Activated CD8-positive, alpha-beta memory T cell treated with anti-CD3 and anti-CD28 coated beads, Interleukin-2, amount 50 U/mL, for 24 hours (primary cell): ENCODE data around the gene IL17RE.

Source experiments
- DNase-seq: peaks from one replicate; pipeline ENCODE4 v3.0.0-alpha.2; 2020; ENCODE audit errors: extremely low read depth

Gene IL17RE

GRCh38 chr3:9903238-9903624, 583 bp downstream of the IL17RE start:
- no peak for DNase-seq

DNA sequence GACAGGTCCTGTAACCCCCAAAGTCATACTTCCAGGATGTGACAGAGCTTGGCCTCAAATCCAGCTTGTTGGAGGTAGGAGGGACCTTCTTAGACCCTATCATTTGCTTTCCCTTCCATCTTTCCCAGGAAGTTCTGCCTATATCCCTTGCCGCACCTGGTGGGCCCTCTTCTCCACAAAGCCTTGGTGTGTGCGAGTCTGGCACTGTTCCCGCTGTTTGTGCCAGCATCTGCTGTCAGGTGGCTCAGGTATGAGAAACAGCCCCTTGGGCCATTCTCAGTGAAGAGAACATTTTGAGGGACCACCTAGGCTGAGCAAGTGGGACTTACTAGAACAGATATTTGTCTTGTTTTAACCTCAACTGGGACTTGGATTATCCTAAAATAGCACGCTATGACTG, 1.3 kb downstream of the IL17RE start:
- DNase-seq, result no peak

GRCh38 chr3:9906480-9906879, 3.8 kb downstream of the IL17RE start:
- DNase-seq, result no peak

DNA sequence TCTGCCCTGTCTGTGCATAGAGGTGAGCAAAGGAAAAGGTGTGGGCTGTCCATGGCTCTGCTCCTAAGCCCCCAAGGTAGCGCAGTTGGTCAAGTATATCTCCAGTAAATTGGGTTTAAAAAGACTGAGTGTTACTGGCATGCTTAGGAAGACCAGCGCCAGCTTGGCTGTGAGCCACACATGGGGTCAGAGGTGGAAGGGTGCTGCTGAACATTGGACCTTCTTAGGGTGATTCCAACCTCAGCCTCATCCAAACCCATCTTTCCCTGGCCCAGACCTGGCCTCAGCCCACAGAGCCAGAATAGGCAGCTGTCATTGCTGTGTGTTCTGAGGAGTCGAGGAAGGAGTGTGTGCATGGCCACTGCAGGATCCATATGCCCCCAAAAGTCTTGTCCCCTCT, 5.6 kb downstream of the IL17RE start:
- DNase-seq, result no peak

GRCh38 chr3:9909221-9910013, 6.8 kb downstream of the IL17RE start:
- no peak for DNase-seq

DNA sequence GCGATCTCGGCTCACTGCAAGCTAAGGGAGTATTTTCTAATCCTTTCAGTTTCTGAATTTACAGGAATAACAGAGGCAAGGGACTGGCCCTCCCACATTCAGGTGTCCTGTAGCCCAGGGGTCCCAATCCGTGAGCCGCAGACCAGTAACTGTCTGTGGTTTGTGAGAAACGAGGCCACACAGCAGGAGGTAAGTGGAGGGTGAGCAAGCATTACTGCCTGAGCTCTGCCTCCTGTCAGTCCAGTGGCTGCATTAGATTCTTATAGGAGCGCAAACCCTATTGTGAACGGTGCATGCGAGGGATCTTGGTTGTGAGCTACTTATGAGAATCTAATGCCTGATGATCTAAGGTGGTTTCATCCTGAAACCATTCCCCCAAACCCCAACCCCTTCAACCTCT, 9.2 kb downstream of the IL17RE start:
- DNase-seq, result no peak

DNA sequence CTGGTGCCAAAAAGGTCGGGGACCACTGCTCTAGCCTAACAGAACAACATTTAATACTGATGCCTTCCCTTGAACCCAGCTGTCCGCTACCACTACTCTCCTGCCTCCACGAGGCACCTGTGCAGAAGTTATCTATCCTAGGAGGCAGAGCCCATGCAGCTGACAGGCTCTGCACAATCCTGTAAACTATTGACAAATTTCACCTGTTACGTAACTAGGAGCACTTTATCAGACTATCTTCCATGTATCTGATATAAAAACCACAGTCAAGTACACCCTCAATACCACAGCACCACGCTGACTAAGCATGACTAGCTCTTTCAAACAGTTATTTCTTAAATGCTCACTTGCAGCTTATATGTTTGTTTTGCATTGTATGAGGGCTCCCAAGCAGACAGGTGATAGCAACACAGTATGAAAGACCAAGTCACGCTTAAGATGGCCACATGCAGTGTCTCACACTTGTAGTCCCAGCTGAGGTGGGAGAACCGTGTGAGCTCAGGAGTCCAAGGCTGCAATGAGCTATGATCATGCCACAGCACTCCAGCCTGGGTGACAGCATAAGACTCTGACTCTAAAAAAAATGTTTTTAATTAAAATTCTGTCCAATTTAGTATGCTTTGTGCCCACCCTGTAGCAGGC, 9.8 kb downstream of the IL17RE start:
- DNase-seq, result no peak

- DNase-seq, result no peak
Observed at GRCh38 chr3:9913601-9914000, 11.0 kb downstream of the IL17RE start.

DNA sequence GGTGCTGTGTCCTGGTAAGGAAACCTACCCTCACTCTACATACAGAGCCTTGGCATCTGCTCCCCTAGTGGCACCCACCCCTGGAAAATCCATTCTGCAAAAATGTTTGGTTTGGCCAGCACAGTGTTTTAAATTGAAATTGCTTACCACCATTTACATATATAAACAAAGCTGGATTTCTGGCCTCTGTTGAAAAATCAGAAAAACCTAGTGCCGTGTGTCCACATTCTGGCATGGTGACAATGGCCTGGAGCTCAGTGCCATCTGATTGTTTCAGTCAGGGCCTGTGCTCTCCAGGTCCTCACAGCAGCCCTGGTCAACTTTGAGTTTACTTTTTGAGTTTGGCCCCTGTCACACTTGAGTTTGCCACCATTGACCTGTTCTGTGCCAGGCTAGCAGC, 11.4 kb downstream of the IL17RE start:
- no peak for DNase-seq

DNA sequence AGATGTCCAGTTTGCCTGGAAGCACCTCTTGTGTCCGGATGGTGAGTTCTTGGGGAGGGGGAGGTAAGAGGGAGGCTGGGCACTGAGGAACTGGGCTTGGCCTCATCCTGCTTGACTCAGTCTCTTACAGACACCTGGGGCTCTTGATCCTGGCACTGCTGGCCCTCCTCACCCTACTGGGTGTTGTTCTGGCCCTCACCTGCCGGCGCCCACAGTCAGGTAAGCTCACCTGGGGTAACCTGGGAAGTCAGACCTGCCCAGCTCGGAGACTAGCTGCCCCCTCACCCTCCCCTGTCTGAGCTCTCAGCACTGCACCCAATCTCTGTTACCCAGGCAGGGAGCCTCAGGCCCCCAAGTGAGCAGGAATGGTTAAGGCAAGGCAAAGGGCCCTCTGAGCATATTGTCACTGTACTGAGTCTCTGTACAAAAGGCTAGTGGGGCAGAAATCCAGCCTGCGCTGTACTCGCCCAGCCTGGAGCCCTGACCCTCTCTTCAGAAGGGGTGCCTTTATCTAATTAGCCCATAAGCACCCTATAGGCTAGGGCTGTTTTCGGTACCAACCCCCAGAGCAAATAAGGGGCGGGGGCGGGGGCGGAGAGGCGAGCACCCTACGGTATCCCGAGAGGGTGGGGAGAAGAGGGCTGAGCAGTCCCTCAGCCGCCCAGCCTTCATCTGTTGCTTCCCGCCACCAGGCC, 12.1 kb downstream of the IL17RE start:
- DNase-seq, result no peak

- DNase-seq, result no peak
Observed at GRCh38 chr3:9915254-9916141, 12.8 kb downstream of the IL17RE start.

GRCh38 chr3:9916346-9916733, 13.7 kb downstream of the IL17RE start:
- no peak for DNase-seq

GRCh38 chr3:9916734-9917680, 14.4 kb downstream of the IL17RE start, which contains the start of gene IL17RC:
TSS of gene IL17RC (plus strand) at chr3:9917098. CDS start at chr3:9917316, 218 bp downstream.
- DNase-seq, result no peak

- DNase-seq, result no peak
Observed at GRCh38 chr3:9917820-9918219, 15.2 kb downstream of the IL17RE start.

GRCh38 chr3:9918261-9919038, 15.8 kb downstream of the IL17RE start:
- no peak for DNase-seq

DNA sequence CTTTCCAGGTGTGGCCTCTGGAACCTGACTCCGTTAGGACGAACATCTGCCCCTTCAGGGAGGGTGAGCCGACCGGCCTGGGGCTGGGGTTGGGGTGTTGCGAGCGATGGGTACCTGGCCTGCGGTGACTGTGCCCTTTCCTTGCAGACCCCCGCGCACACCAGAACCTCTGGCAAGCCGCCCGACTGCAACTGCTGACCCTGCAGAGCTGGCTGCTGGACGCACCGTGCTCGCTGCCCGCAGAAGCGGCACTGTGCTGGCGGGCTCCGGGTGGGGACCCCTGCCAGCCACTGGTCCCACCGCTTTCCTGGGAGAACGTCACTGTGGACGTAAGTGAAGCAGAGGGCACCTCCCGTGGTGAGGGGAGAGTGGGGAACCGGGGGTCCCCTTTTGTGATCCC, 25.5 kb downstream of the IL17RE start:
- DNase-seq, result no peak

DNA sequence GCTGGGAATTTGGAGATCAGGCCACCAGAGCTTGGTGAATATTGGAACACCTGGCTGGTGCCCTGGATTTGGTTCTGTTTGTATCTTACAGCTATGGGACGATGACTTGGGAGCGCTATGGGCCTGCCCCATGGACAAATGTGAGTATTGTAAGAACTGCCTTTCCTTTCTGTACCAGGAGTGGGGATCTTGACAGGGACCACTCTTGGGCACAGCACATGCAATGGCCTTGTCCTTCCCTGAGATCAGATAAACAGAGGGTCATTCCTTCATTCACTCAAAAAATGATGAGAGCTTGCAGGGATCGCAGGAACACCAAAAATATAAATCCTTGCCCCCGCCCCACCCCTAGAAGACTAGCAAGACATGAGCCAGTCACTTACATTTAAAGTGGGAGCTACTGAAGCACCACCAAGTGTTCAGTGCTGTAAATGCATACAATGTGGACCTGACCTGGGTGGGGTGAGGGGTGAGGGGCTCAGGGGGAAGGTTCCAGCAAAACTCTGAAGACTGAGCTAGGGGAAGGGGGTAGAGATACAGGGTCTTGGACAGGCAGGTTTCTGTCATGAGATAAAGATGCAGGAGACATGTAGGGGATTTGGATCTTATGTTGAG, 28.3 kb downstream of the IL17RE start:
- no peak for DNase-seq

DNA sequence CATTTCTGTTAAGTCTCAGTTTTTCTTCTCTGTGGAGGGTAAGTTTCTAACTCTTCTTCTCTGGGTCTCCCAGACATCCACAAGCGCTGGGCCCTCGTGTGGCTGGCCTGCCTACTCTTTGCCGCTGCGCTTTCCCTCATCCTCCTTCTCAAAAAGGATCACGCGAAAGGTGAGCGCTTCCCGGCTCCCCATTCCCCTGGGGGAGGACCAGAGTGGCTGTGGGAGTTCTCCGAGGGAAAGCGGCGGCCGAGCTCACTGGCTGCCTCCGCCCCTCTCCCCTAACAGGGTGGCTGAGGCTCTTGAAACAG, 29.8 kb downstream of the IL17RE start:
- no peak for DNase-seq

GRCh38 chr3:9932843-9933560, 30.4 kb downstream of the IL17RE start:
- DNase-seq, result peak; percentile 63
